GM19468 (cell line): ENCODE results near the gene CAMK2G.

Experiments used
- ATAC-seq: cut with Tn5 transposase; IDR thresholded peaks from one replicate; pipeline ENCODE4 v1.9.1; 2021; ENCODE audit warnings: mild to moderate bottlenecking, moderate library complexity, moderate number of reproducible peaks; ENCODE audit not compliant: unreplicated experiment; ENCODE audit errors: extremely low read depth

Gene CAMK2G

GRCh38 chr10:73781879-73782748 lies 92.2 kb downstream of the CAMK2G start, which contains the start of gene CHCHD1:
Gene CHCHD1, plus strand, starts transcription at chr10:73782048. Its CDS starts 28 bp downstream, at chr10:73782076.
- peak; percentile 34 for ATAC-seq

- no peak for ATAC-seq
Observed at GRCh38 chr10:73781548-73781878, 92.8 kb downstream of the CAMK2G start.

- ATAC-seq, result no peak
Observed at GRCh38 chr10:73780966-73781365, 93.4 kb downstream of the CAMK2G start.

- no peak for ATAC-seq
Observed at GRCh38 chr10:73780301-73780700, 94.1 kb downstream of the CAMK2G start.

GRCh38 chr10:73779539-73780197 lies 94.7 kb downstream of the CAMK2G start:
- no peak for ATAC-seq

- no peak for ATAC-seq
Observed at GRCh38 chr10:73779018-73779417, 95.3 kb downstream of the CAMK2G start.

GRCh38 chr10:73774637-73775036 lies 99.7 kb downstream of the CAMK2G start:
- ATAC-seq, result no peak

- no peak for ATAC-seq
Observed at GRCh38 chr10:73773152-73773879, 101.0 kb downstream of the CAMK2G start.

GRCh38 chr10:73772281-73773151 lies 101.8 kb downstream of the CAMK2G start:
- ATAC-seq, result peak; percentile 36

GRCh38 chr10:73771722-73772280 lies 102.6 kb downstream of the CAMK2G start:
- no peak for ATAC-seq

GRCh38 chr10:73769396-73769795 lies 105.0 kb downstream of the CAMK2G start:
- no peak for ATAC-seq

- ATAC-seq, result no peak
Observed at GRCh38 chr10:73768881-73769280, 105.5 kb downstream of the CAMK2G start.

GRCh38 chr10:73765066-73765465 lies 109.3 kb downstream of the CAMK2G start:
- ATAC-seq, result no peak

- ATAC-seq, result no peak
Observed at GRCh38 chr10:73763343-73763742, 111.0 kb downstream of the CAMK2G start.

- no peak for ATAC-seq
Observed at GRCh38 chr10:73762915-73763314, 111.4 kb downstream of the CAMK2G start.
